ENCODE measurements around the gene MTHFD1L.
A peak's percentile ranks its signal among the peaks of the same experiment; 100 is the strongest.

Gene MTHFD1L

DNA sequence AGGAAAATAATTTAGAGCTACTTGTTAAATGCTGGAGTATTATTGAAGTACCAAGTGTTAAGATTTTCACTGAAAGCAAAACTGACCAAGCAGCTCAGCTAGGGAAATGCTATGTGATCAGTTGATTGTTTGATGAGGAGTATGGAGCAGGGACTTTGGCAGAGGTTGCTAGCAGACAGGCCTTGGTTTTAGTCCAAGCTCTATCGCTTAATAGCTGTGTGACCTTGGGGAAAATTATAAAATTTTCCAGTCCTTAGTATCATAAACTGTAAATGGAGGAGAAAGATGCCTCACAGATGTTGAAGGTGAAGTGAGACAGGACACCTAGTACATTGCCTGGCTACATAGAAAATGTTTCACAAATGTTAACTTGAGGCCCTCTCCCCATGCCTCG is 136.6 kb downstream of the MTHFD1L start:
- DNase-seq (ENCODE audit: low read depth) = no peak
- H3K4me3 ChIP-seq (ENCODE audit: low read depth, low read length) = no peak overlapping the region
- no peak for TF ChIP-seq CTCF (IDR thresholded peaks at IDR 0.05; ENCODE audit: control insufficient read depth, extremely low read depth, insufficient read depth)

GRCh38 chr6:151002491-151002935 is 137.0 kb downstream of the MTHFD1L start:
- TF ChIP-seq CTCF (IDR thresholded peaks at IDR 0.05; ENCODE audit: control insufficient read depth, extremely low read depth, insufficient read depth) = no peak
- H3K4me3 ChIP-seq (ENCODE audit: low read depth, low read length) = no peak overlapping the region
- no peak for DNase-seq (ENCODE audit: low read depth)

DNA sequence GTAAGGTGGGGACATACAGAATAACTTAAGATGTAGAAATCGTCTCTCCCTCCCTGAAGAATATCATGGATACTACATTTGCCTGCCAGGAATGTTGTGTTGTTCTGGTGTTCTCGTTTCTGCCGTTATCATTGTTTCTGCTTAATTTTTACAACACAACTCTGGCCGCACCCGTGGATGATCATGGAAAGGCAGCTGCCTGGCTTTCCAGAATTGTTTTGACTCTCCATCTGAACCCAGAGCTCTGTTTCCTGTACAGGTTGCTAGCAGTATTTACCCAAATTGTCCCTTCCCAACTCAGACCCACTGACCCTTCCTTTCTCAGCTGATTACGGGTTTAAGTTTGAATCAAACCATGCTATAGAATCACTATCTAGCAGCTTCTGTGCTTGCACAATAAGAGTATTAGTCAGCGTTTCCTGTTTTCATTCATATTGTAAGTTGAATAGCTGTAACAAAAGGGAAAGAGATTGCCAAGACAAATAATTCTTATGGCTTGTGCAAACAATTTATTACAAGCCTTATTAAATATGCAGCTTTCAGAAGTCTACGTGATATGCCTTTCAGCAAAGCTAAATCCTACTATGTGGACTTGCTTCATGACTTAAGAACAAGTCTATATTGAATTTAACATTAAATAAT is 139.0 kb downstream of the MTHFD1L start:
- peak; percentile 94 for DNase-seq (ENCODE audit: low read depth)
- TF ChIP-seq CTCF (IDR thresholded peaks at IDR 0.05; ENCODE audit: control insufficient read depth, extremely low read depth, insufficient read depth) = no peak

GRCh38 chr6:151005164-151005563 is 139.7 kb downstream of the MTHFD1L start:
- peak overlapping the region; percentile 3 for H3K4me3 ChIP-seq (ENCODE audit: low read depth, low read length)
- DNase-seq (ENCODE audit: low read depth) = no peak
- TF ChIP-seq CTCF (IDR thresholded peaks at IDR 0.05; ENCODE audit: control insufficient read depth, extremely low read depth, insufficient read depth) = no peak

More for the DNA sequence above, 139.0 kb downstream of the MTHFD1L start:
- H3K4me3 ChIP-seq (ENCODE audit: low read depth, low read length) = peak overlapping the region; percentile 23

DNA sequence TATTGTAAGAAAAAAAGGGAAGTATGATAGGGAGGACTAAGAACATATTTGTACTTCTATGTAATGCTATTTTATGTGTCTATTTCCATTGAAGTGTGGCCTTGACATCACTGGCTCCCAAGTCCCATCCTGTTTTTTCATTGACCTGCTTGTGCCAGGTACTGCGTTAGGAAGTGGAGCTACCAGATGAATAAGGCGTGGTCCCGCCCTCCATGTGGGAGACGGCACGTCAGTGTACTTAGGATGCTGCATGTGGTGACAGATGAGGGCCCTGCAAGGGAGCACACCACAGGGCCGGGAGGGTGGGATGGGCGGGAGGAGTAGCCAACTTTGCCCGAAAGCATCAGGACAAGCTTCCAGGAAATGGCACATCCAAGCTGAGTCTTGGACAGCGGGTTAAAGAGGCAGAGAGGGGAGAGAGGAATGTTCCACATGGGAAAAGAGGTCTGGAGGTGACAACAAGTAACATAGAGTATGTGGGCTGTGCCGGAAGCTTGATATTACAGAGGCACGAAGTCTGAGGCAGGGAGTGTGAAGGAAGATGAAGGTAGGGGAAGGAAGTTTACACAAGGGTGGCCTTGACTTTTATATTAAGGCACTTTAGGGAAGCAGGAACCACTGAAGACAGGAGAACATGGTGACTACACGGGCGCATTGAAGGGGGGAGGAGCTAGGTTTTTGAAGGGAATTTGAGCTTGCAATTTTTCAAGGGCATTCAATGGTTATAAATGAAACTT is 140.6 kb downstream of the MTHFD1L start:
- DNase-seq (ENCODE audit: low read depth) = no peak
- no peak overlapping the region for H3K4me3 ChIP-seq (ENCODE audit: low read depth, low read length)

GRCh38 chr6:151007076-151007475 is 141.6 kb downstream of the MTHFD1L start:
- TF ChIP-seq CTCF (IDR thresholded peaks at IDR 0.05; ENCODE audit: control insufficient read depth, extremely low read depth, insufficient read depth) = no peak
- no peak overlapping the region for H3K4me3 ChIP-seq (ENCODE audit: low read depth, low read length)
- DNase-seq (ENCODE audit: low read depth) = no peak

More for the DNA sequence above, 140.6 kb downstream of the MTHFD1L start:
- no peak for TF ChIP-seq CTCF (IDR thresholded peaks at IDR 0.05; ENCODE audit: control insufficient read depth, extremely low read depth, insufficient read depth)

Data from LNCaP clone FGC (cell line).